COR-L47 (cell line): ENCODE results near the gene MROH9.
"Not testable (repeated sequence)": the region's sequence is repeated elsewhere in the genome, so short reads cannot be mapped to it uniquely, and the experiment has no call there.

Experiments used
- DNase-seq: peaks from one replicate; lab custom pipeline; 2025; lab: John Stamatoyannopoulos, UW

MROH9 gene, protein sequence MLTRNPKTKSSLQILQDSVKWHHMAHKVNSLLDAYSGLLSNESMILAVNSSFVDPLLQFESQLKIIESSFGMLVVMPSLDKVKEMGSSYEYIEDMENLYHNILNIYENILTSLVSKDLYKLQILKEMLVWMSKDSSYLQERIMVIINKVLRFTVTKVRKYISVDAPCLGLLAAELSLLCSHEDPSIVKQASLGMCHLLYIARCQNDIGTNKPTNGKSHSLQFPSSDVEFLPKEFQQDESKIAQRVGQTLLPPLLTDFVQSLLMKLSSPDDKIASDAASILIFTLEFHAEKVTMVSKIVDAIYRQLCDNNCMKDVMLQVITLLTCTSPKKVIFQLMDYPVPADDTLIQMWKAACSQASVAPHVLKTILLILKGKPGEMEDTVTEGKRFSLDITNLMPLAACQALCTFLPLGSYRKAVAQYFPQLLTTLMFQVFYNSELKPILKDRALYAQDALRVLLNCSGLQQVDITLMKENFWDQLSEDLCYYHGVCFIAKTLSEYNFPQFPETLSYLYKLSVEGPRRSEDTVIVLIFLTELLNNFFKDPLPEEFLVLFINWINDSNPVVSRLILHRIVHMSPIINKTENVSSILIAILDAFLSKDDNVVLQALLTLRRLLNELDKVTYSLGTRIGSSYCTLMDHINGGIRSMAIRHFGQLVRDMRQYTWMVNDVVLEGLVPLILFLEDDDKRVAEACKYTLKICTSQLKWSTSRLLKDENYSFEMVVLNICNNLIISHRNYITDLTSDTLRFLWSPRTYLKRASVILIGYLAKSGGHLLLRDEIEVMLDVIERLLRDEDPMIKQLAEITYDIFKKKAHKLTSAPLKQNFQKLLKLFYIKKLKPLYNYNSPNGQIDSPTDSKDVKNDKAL

DNA sequence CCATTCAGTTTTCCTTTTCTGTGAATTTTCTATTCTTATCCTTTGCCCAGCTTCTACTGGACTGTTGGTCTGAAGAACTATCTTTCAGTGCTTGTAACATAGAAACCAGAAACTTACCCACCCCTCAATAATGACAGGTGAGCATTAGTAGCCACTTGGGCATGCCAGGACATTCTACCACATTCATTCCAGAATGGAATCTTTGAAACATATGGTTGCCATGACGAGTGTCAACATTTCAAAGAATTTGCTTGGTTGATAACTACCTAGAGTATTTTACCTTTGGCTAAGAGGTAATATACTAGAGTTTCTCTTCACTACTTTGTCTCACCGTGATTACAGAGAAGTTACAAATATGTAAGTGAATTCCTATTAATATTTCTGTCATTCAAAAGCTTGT is at the start of gene MROH9:
TSS of gene MROH9 (plus strand) at position 304 of the 400 bp plus-strand sequence. CDS start 10,023 bp downstream, outside the sequence.
- DNase-seq, result no peak

DNA sequence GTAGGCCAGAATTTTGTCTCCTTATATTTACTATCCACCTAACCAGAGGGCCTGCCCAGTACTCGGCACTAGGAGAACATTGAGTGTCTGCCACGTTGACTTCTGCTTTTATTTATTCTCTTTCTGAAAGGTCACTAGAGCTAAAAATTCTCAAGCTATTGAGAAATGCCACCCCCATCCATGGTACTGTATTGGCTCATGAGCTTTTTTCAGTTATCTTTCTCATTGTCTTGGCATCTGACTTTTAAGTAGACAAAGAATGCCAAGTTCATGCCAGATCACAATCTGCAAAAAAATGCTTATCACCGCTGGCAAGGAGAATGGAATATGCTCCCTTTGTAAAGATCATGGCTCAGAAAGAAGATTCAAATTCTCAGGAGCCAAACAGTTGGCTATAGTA is 49.8 kb upstream of the MROH9 start:
- DNase-seq, result no peak

DNA sequence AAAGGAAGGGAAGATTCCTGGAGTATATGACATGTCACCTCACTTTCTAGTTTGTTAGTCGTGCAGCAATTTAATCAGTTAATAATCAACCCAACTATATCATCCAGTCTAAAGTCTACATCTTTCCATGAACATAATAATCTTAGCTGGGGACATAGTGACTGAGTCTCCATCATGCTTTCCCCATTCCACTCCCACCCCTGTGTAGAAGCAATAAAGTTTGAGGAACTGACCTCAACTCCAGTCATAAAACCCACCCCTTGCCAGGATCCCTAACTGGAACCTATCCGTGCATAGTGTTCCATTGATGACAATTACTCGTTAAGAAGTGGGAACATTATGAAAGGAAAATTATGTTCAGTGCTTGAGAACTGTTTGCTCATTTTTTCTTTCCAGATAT is 48.9 kb upstream of the MROH9 start:
- no peak for DNase-seq

DNA sequence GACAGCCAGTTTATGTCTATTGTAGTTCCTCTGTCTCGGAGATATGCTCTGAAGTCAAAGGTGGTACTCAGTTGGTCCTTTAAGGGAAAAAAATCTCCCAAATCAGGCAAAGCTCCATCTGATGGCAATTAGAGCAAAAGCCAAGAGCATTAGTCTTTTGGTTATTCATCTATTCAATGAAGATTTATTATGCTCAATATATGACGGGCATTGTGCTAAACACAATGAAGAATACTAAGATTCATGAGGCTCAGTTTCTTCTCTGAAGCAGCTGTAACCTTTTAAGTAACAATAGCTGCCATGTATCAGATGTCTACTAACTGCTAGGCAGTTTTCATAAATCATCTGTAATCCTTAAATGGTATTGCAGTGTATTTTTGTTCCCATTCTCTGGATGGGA is 47.6 kb upstream of the MROH9 start:
- DNase-seq, result no peak

DNA sequence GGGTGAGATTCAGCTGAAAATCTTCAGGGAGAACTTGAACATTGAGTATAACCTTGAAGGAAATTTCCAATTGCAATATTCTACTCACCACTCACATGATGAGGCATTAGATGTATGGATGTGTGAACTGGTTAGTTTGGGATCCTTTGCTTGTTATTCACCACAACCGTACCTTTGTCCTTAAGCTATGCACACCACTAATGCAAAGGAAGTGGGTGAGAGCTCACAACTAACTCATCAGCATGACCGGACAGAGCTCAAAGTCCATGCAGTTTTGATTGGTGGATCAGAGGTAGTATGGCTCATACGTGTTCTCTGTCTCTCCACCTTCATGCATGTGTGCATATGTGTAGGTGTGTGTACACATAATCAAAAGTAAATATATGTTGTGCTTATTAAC is 43.5 kb upstream of the MROH9 start:
- no peak for DNase-seq

DNA sequence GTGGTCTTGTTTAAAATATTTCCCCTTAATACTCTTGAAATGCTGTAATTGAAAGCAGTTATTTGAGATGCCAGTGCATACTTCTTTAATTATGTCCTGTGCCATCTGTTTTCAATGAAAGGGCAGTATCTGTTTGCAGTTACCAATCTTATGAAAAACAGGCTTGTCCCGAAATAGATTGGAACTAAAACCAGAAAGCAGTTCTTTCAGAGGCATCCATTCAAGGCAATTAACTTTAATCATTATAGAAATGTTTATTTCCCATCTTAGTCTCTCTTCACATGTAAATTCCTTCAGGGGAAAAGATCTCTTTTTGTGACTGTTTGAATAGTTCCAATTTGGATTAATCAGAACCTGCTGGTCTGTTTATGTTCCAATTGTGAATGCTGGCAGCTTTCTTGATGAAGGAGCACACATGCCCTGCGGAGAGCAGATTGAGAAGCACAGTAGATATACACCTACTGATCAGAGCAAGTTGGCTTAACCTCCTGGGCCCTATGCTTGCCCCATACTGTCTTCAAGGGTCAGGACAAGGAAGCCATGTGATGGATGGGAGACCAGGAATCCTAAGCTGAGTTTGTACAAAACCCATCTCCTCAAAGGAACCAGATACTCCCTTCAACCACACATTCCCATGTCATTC is 41.6 kb upstream of the MROH9 start:
- no peak for DNase-seq

DNA sequence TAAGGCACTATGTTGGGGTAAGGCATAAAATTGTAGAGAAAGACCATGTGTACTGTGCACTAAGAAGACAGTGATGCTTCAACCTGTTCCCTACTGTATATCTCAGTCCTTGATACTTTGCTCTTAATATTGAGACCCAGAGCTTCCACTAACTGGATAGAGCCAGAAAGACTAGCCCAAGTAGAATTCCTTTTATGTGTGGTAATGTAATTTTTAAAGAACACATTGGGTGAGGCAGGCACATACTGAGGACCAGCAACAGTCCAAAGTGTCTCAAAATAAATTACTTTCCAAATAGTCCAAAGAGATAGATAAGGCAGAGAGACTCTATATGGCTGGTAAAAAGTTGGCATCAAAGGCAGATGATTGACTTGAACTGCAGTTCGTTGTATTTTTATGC is 31.4 kb upstream of the MROH9 start:
- no peak for DNase-seq

DNA sequence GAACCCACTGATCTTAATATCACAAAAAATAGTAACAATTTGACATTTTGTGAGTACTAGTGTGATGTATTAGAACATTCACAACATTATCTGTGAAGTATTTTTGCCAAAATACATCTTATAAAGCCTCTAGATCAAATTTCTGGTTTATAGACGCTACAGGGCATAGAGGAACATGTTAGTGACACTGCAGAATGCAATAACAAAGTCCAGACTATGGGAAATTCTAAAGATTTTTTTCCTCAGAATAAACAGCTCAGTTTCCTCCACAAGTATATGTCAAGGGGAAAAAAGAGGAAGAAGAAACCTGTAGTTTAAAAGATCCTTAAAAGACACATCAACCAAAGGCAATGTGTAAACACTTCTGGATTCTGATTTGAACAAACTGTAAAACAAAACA is 26.4 kb upstream of the MROH9 start:
- DNase-seq, result no peak

DNA sequence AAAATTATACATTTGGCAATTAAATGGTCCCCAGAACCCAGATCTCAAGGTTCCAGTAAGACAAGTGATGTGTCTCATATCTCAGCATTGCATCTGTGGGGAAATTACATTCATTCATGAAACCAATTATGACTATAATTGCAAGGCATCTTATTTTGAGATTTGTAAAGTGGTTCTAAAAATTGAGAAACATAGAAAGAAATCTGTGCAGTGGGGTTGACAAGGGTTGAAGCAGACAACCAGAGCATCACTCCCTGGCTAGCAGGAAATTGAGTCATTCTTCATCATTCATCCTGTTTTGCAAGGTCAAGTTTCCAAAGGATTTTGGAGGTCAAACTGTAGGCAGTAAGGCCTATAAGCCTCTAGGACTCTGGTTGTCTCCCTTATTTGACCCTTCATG is 25.1 kb upstream of the MROH9 start:
- DNase-seq, result no peak

DNA sequence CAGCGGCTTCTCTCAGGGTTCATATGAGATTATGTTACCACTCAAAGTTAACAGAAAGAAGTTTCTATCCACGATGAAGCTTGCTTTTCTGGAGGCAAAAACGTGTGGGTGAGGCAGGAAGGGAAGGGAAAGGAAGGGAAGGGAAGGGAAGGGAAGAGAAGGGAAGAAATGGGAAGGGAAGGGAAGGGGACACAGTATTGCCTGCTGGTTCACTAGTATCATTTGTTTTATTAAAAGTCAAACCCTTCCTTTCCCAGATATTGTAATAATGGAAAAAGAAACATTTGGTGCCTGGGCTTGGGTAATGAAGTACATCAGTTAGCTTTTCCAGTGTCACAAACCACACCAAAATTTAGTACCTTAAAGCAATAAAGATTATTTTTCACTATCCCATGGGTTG is 18.0 kb upstream of the MROH9 start:
- no peak for DNase-seq

DNA sequence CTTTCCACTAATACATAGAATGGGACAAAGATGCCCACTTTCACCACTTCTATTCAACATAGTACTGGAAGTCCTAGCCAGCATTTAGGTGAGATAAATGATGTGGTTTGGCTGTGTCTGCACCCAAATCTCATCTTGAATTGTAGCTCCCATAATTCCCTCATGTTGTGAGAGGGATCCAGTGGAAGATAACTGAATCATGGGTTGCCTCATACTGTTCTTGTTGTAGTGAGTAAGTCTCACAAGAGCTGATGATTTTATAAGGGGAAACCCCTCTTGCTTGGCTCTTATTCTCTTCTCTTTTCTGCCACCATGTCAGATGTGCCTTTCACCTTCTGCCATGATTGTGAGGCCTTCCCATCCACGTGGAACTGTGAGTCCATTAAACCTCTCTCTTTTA is 10.7 kb upstream of the MROH9 start:
- not testable (repeated sequence) for DNase-seq

DNA sequence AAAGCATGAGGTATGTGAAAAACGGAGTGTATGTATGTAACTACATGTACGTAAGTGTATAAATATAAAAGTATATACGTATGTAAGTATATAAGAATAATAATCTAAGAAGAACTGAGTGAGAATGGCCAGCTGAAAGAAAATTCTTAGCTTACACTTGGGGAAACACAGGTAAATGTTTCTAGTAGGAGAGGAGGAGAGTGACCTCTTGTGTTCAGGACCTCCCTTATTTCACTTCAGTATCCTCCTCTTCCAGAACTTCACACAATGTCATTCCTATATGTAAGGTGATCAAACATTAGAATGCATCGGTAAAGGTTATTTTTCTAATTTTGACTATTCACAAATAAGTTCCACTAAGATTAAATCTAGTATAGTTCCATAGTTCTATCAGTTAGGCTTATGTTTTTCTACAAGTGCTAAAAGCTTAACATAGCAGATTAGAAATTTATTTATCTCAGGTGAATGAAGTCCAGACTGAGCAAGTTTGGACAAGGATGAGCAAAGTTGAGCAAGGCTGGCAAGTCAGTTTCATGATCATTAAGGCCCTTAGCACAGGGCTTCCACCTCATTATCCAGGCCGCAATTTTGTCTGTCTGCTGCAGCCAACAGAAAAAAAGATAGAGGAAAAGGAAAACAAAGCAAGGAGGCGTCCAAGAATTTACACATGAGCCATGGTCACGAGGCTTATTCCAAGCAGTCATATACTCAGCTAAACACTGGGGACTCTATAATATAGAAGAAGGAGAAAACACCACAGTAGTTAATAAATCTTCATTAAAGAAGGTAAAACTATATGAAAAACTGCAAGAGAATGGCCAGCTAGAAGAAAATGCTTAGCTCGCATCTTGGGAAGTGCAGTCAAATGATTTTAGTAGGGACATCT is 7.1 kb upstream of the MROH9 start:
- no peak for DNase-seq

DNA sequence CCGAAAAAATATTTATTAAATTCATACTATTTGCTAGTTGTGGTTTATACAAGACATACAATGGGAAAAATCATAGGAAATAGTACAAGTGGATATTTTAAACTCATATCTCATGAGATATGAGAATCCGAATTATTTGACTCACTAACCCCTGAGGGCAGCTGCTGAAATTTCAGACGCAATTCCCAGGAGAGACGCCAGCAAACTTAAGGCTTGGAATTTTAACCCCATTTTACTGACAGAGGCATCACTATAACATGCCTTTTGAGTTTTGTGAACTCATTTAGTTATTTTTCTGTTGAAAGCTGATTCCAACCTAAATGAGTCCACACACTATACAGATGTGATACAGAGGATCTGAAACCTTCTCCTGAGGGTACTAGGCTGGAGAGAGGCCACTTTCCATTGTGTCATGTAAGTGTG is 5.9 kb upstream of the MROH9 start:
- no peak for DNase-seq

DNA sequence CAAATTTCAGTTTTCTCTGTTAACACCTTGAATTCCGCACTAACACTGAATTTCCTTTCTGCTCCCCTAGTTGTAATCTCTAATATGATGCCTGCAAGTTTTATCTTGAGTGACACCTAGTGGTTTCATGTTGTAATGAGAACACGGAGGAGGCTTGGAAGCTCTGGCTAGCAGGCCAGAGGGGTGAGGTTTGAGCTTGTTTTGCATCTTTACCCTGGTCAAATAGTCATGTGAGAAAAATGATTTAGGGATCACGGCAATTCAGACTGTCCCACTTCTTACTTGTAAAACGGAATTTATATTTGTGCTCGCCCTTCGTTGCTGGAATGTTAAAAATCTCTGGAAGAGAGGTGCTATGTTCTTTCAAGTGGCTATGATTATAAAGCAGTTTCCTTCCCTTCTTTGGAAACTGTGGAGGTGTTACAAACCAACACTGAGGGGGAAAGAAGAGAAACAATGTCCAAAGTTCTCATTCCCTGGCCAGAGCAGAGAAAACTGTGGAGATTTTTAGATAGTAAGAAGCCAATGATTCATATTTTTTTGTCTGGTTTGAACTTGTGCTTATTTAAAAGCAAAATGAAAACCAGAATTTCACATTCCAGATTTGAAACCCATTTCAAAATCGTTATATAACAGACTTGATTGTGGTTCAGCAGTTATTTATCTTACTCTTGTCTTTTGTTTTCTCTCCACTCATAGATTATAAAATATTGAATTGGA is 5.3 kb upstream of the MROH9 start:
- peak; percentile 4 for DNase-seq

DNA sequence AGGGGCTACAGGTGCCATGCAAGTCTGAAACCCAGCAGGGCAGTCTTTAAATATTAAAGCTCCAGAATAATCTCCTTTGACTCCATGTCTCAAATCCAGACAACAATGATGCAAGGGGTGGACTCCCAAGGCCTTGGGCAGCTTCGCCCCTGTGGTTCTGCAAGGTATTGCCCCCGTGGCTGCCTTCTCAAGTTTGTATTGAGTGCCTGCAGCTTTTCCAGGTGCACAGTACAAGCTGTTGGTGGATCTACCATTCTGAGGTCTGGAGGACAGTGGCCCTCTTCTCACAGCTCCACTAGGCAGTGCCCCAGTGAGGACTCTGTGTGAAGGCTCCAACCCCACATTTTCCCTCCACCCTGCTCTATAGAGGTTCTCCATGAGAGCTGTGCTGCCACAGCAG is 3.7 kb upstream of the MROH9 start:
- no peak for DNase-seq

DNA sequence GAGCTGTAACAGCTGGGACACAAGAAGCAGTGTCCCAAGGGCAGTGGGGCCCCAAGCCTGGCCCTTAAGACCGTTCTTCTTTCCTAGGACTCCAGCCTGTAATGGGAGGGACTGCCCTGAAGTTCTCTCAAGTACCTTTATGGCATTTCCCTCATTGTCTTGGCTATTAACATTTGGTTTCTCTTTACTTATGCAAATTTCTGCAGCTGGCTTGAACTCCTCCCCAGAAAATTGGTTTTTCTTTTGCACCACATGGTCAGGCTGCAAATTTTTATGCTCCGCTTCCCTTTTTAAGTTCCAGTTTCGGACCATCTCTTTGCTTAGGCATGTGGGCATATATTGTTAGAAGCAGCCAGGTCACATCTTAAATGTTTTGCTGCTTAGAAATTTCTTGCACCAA is 3.1 kb upstream of the MROH9 start:
- DNase-seq, result no peak

DNA sequence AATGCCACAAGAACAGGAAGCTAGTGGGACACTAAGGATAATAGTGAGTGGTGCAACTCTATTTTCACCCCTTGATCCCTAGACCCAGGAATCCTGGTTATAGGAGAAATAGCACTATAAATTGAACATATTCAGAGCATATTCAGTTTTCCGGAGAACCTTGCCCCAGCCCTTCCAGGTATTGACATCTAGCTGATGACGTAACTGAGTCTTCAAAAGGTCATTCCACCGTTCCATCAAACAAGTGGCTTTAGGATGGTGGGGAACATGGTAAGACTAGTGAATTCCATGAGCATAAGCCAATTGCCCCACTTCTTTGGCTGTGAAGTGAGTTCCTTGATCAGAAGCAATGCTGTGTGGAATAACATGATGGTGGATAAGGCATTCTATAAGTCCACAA is 2.9 kb downstream of the MROH9 start:
- no peak for DNase-seq

DNA sequence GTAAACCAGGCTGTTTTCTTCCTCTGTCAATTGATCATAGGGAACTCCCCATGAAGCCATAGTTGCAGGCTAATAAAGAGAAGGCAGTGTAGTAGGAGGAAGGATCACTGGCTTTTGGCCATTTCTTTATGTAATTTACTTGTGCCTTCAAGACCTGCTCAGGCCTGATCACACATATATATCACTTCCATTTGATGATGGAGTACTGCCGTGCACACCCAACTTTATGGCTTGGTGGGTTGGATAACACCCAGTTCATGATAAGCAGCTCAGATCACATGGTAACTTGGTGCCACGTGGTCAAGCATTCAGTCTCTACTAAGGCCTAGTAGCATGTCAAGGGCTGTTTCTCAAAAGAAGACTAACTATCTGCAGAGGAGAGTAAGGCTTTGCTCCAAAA is 4.1 kb downstream of the MROH9 start:
- DNase-seq, result no peak

DNA sequence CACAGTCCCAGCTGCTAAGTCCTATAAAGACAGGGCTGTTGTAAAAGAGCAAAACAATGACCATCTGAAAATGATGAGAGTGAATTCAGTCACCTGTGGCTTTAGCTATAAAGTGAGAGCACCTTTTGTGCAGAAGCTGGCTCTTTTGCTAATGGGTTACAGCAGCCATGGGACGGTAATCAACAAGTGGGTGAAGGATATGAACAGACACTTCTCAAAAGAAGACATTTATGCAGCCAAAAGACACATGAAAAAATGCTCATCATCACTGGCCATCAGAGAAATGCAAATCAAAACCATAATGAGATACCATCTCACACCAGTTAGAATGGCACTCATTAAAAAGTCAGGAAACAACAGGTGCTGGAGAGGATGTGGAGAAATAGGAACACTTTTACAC is 16.4 kb downstream of the MROH9 start:
- not testable (repeated sequence) for DNase-seq

DNA sequence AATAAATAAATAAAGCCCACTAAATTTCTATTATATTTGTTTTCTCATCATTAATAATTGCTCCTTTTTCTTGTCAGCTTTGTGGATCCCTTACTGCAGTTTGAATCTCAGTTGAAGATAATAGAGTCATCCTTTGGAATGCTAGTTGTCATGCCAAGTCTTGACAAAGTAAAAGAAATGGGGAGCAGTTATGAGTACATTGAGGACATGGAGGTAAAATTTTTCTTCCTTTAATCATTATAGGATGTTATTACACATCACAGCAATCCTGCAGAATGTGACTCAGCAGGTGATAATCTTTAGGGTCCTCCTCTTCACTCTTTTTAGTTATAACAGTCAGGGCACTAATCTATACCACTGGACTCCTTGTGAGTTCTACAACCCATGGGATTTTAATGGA is 24.1 kb downstream of the MROH9 start:
- DNase-seq, result no peak

DNA sequence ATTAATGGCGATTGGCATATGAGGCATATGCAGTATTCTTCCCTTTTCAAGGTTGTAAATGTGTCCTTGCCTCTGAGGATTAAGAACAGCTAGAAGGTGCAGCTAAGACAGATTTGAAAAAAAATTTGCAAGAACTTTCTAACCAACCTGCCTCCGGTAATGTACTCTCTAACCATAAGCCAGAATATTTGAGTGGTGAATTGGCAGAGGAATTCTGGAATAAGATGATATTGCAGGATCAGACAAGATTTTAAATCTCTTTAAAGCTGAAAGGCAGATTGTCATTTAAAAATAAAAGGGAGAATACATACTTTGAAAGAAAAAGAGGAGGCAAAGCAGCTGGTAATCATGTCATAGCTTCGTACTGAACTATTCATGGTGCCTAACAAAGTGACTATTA is 29.2 kb downstream of the MROH9 start:
- DNase-seq, result no peak
